Caco-2 (cell line): ENCODE measurements around the gene PIGV. TPM values are rescaled to one million over a fixed set of nuclear protein-coding genes. Genes with fewer than 3 reads are reported as not detected.

Experiments used
- BruUV-seq: library from RNA; stranded (reverse); fragments of 400-500 nt; replicated peaks from 2 replicates; lab custom pipeline; 2021; lab: Mats Ljungman, UMichigan
- CTCF ChIA-PET: fragments of 300-600 bp; sonication (Branson Sonifier 250); formaldehyde crosslinking; loops from one replicate; lab custom pipeline; 2022; ENCODE audit warnings: antibody characterized with exemption; lab: Charles Lee
- POLR2A ChIA-PET: fragments of 300-600 bp; sonication (Branson Sonifier 250); formaldehyde crosslinking; loops from one replicate; lab custom pipeline; 2022; ENCODE audit warnings: antibody characterized with exemption; lab: Charles Lee
- DNase-seq, 2 experiments: peaks; one replicate each; pipeline versions ENCODE4 v3.0.0 to v3.0.0-alpha.2; 2020 to 2022
- H3K27me3 ChIP-seq: replicated peaks from 2 replicates; pipeline ENCODE4 v1.6.0; 2011; ENCODE audit warnings: low read length; ENCODE audit not compliant: control insufficient read depth, insufficient read depth
- H3K36me3 ChIP-seq: 2 replicates; pipeline ENCODE4 v1.5.1; 2011; ENCODE audit warnings: low read length; ENCODE audit not compliant: control insufficient read depth, insufficient read depth
- H3K4me1 ChIP-seq: fragments of 250-450 bp; sonication (Bioruptor Pico); 2 replicates; pipeline ENCODE4 v1.5.1; 2020; ENCODE audit warnings: mild to moderate bottlenecking
- H3K4me3 ChIP-seq: 2 replicates; pipeline ENCODE4 v1.5.1; 2011; ENCODE audit warnings: low read depth, mild to moderate bottlenecking, control low read depth, low read length
- H3K9me3 ChIP-seq: fragments of 250-450 bp; sonication (Bioruptor Pico); 2 replicates; pipeline ENCODE4 v1.5.1; 2020; ENCODE audit warnings: mild to moderate bottlenecking, moderate library complexity
- H3K27ac Mint-ChIP-seq: one replicate; pipeline ENCODE4 v1.8.0; 2022; ENCODE audit warnings: mixed read lengths; ENCODE audit not compliant: unreplicated experiment
- H3K27me3 Mint-ChIP-seq: one replicate; pipeline ENCODE4 v1.8.0; 2022; ENCODE audit warnings: mixed read lengths; ENCODE audit not compliant: insufficient read depth, unreplicated experiment
- H3K36me3 Mint-ChIP-seq: one replicate; pipeline ENCODE4 v1.8.0; 2022; ENCODE audit warnings: mild to moderate bottlenecking, mixed read lengths; ENCODE audit not compliant: insufficient read depth, unreplicated experiment
- H3K4me1 Mint-ChIP-seq: one replicate; pipeline ENCODE4 v1.8.0; 2022; ENCODE audit warnings: low read depth, mixed read lengths; ENCODE audit not compliant: unreplicated experiment
- H3K4me3 Mint-ChIP-seq: one replicate; pipeline ENCODE4 v1.8.0; 2022; ENCODE audit warnings: mild to moderate bottlenecking, moderate library complexity, mixed read lengths; ENCODE audit not compliant: unreplicated experiment
- H3K9me3 Mint-ChIP-seq: one replicate; pipeline ENCODE4 v1.8.0; 2022; ENCODE audit warnings: mixed read lengths; ENCODE audit not compliant: unreplicated experiment
- CTCF ChIP-seq, 2 experiments: fragments of 200-600 bp in 1 of 2; IDR thresholded peaks; 1 replicate in 1 of 2; 2 replicates in 1 of 2; pipeline versions ENCODE4 v1.5.1 to v1.8.0; 2011 to 2022; ENCODE audit warnings: antibody characterized with exemption in 1 of 2, control low read depth in 1 of 2, inconsistent platforms in 1 of 2, low read depth in 1 of 2, low read length in 1 of 2, mild to moderate bottlenecking in 1 of 2, moderate library complexity in 1 of 2; ENCODE audit not compliant: insufficient read depth in 1 of 2, severe bottlenecking in 1 of 2, unreplicated experiment in 1 of 2
- intact Hi-C: fragments of 100-400 bp; cut with micrococcal nuclease; formaldehyde crosslinking; loops from one replicate; pipeline ENCODE4 v1.10.0; 2022; ENCODE audit not compliant: unreplicated experiment
- total RNA-seq: library from RNA; stranded (reverse); gene quantifications from 2 replicates; pipeline ENCODE4 v1.2.3, GENCODE V29; 2022

The PIGV gene
- total RNA-seq, 1 experiment from 2014 or later: 10.0 TPM

GRCh38 chr1:26744075-26744959 lies 43.4 kb upstream of the PIGV start:
- Histone ChIP-seq H3K9me3 (no peaks in the 10 kb centered on the region), H3K36me3 (no peaks in the 10 kb centered on the region; the same call in 1 of the 2 replicates), H3K27me3 (no peaks in the 10 kb centered on the region), H3K4me3 (no peak overlapping the region), H3K4me1 (no peaks in the 10 kb centered on the region; the same call in 1 of the 2 replicates)
- no peaks in the 10 kb centered on the region for H3K9me3 Mint-ChIP-seq
- ChIA-PET CTCF (no interaction called here), POLR2A (no interaction called here)
- H3K4me3 Mint-ChIP-seq: no peak overlapping the region
- peaks cover 59% of the 10 kb centered on the region for H3K36me3 Mint-ChIP-seq
- no TSS peak for BruUV-seq
- H3K27ac Mint-ChIP-seq: peak overlapping the region; percentile 6
- intact Hi-C loops: no loop called here
- TF ChIP-seq CTCF (IDR thresholded peaks at IDR 0.05; ENCODE audit: insufficient read depth in 1 of 2, low read depth in 1 of 2, low read length in 1 of 2, severe bottlenecking in 1 of 2, unreplicated experiment in 1 of 2): no peak
- no peaks in the 10 kb centered on the region for H3K27me3 Mint-ChIP-seq
- H3K4me1 Mint-ChIP-seq: peaks cover 19% of the 10 kb centered on the region
- no peak for DNase-seq

- POLR2A ChIA-PET: no interaction called here
- BruUV-seq: no TSS peak
- Histone ChIP-seq H3K36me3 (no peaks in the 10 kb centered on the region; the same call in 1 of the 2 replicates), H3K9me3 (no peaks in the 10 kb centered on the region), H3K4me3 (no peak overlapping the region), H3K4me1 (no peaks in the 10 kb centered on the region; the same call in 1 of the 2 replicates), H3K27me3 (no peaks in the 10 kb centered on the region)
- no peak for TF ChIP-seq CTCF (IDR thresholded peaks at IDR 0.05; ENCODE audit: insufficient read depth in 1 of 2, low read depth in 1 of 2, low read length in 1 of 2, severe bottlenecking in 1 of 2, unreplicated experiment in 1 of 2)
- no peak for DNase-seq
- Mint-ChIP-seq H3K27ac (no peak overlapping the region), H3K4me3 (no peak overlapping the region), H3K4me1 (peaks cover 11% of the 10 kb centered on the region), H3K27me3 (no peaks in the 10 kb centered on the region), H3K9me3 (no peaks in the 10 kb centered on the region), H3K36me3 (peaks cover 55% of the 10 kb centered on the region)
- intact Hi-C loops: no loop called here
- CTCF ChIA-PET: no interaction called here
Measured at GRCh38 chr1:26745191-26745590, 42.6 kb upstream of the PIGV start.

GRCh38 chr1:26747048-26747447 lies 40.7 kb upstream of the PIGV start:
- peak in 1 of 2 experiments; percentile 25 for DNase-seq
- Mint-ChIP-seq H3K36me3 (peaks cover 59% of the 10 kb centered on the region), H3K4me3 (no peak overlapping the region), H3K27me3 (no peaks in the 10 kb centered on the region), H3K9me3 (no peaks in the 10 kb centered on the region), H3K27ac (no peak overlapping the region), H3K4me1 (no peaks in the 10 kb centered on the region)
- TF ChIP-seq CTCF (IDR thresholded peaks at IDR 0.05; ENCODE audit: insufficient read depth in 1 of 2, low read depth in 1 of 2, low read length in 1 of 2, severe bottlenecking in 1 of 2, unreplicated experiment in 1 of 2): no peak
- H3K36me3 ChIP-seq: no peaks in the 10 kb centered on the region; the same call in 1 of the 2 replicates
- BruUV-seq: no TSS peak
- no peaks in the 10 kb centered on the region for H3K27me3 ChIP-seq
- ChIA-PET CTCF (interaction anchor here (0.6 kb wide), 1 partner anchor 471 kb away, joined by 3 read pairs; no protein-coding TSS in a partner anchor), POLR2A (interaction anchor here (0.6 kb wide), 1 partner anchor 39 kb away, joined by 3 read pairs; no protein-coding TSS in a partner anchor)
- H3K9me3 ChIP-seq: no peaks in the 10 kb centered on the region
- no peak overlapping the region for H3K4me3 ChIP-seq
- intact Hi-C loops: no loop called here
- H3K4me1 ChIP-seq: no peaks in the 10 kb centered on the region
